ENCODE results near the gene FAP.
A peak's percentile ranks its signal among the peaks of the same experiment; 100 is the strongest.

FAP gene

GRCh38 chr2:162243294-162243693 lies at the start of gene FAP:
Gene FAP, minus strand, starts transcription at chr2:162243445. Its CDS starts 118 bp downstream, at chr2:162243327.
- peak; percentile 97 for DNase-seq

- no peak for DNase-seq
Observed at GRCh38 chr2:162291748-162292147, 48.5 kb upstream of the FAP start.

- DNase-seq = peak; percentile 37
Observed at GRCh38 chr2:162282765-162283425, 39.6 kb upstream of the FAP start.

- DNase-seq = no peak
Observed at GRCh38 chr2:162280654-162281053, 37.4 kb upstream of the FAP start.

GRCh38 chr2:162277381-162277780 lies 34.1 kb upstream of the FAP start:
- DNase-seq = no peak

- DNase-seq = no peak
Observed at GRCh38 chr2:162267996-162268395, 24.8 kb upstream of the FAP start.

- peak; percentile 68 for DNase-seq
Observed at GRCh38 chr2:162267496-162267895, 24.3 kb upstream of the FAP start.

- peak; percentile 41 for DNase-seq
Observed at GRCh38 chr2:162266460-162266760, 23.2 kb upstream of the FAP start.

GRCh38 chr2:162265666-162266459 lies 22.6 kb upstream of the FAP start:
- DNase-seq = peak; percentile 39

GRCh38 chr2:162261032-162261945 lies 18.0 kb upstream of the FAP start:
- DNase-seq = peak; percentile 72

GRCh38 chr2:162258686-162259085 lies 15.4 kb upstream of the FAP start:
- DNase-seq = peak; percentile 70

- peak; percentile 13 for DNase-seq
Observed at GRCh38 chr2:162258169-162258568, 14.9 kb upstream of the FAP start.

GRCh38 chr2:162257425-162257824 lies 14.2 kb upstream of the FAP start:
- peak; percentile 51 for DNase-seq

GRCh38 chr2:162256591-162256991 lies 13.3 kb upstream of the FAP start:
- peak; percentile 86 for DNase-seq

- no peak for DNase-seq
Observed at GRCh38 chr2:162254236-162254871, 11.1 kb upstream of the FAP start.

- no peak for DNase-seq
Observed at GRCh38 chr2:162253435-162253834, 10.2 kb upstream of the FAP start.

GRCh38 chr2:162252153-162252552 lies 8.9 kb upstream of the FAP start:
- DNase-seq = peak; percentile 81

GRCh38 chr2:162245781-162246180 lies 2.5 kb upstream of the FAP start:
- DNase-seq = peak; percentile 87

GRCh38 chr2:162245061-162245460 lies 1.8 kb upstream of the FAP start:
- DNase-seq = peak; percentile 40

- peak; percentile 95 for DNase-seq
Observed at GRCh38 chr2:162244541-162245031, 1.3 kb upstream of the FAP start.

- DNase-seq = no peak
Observed at GRCh38 chr2:162243715-162244114, 470 bp upstream of the FAP start.

GRCh38 chr2:162242586-162243280 lies 512 bp downstream of the FAP start:
- peak; percentile 92 for DNase-seq
